ENCODE data around the gene PRKAG2.

DNA sequence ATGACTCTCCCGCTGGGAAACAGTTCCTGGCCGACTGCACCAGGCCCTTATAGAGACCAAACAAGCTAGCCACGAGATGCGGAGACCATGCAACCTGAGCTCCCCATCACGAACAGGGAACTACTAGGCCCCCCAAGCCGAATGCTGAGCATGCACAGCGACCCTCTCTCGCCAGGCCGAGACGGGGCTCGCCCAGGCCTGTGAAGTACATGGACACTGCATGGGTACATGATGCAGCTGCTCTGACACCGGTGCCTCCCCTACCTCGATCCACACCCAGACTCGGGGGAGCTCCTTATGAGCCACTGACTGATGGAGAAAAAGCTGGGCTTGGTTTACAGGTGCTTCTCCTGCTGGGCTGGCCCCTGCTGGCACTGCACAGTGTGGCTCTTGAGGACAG is 285.0 kb downstream of the PRKAG2 start:
- TF ChIP-seq, protein P1, sequence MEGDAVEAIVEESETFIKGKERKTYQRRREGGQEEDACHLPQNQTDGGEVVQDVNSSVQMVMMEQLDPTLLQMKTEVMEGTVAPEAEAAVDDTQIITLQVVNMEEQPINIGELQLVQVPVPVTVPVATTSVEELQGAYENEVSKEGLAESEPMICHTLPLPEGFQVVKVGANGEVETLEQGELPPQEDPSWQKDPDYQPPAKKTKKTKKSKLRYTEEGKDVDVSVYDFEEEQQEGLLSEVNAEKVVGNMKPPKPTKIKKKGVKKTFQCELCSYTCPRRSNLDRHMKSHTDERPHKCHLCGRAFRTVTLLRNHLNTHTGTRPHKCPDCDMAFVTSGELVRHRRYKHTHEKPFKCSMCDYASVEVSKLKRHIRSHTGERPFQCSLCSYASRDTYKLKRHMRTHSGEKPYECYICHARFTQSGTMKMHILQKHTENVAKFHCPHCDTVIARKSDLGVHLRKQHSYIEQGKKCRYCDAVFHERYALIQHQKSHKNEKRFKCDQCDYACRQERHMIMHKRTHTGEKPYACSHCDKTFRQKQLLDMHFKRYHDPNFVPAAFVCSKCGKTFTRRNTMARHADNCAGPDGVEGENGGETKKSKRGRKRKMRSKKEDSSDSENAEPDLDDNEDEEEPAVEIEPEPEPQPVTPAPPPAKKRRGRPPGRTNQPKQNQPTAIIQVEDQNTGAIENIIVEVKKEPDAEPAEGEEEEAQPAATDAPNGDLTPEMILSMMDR (IDR thresholded peaks at IDR 0.05; ENCODE audit: insufficient read depth, low read length, poor library complexity, severe bottlenecking) = no peak
- TF ChIP-seq EZH2phosphoT487 (conservative IDR thresholded peaks at IDR 0.05; ENCODE audit: low read length) = no peak
